ENCODE data around the gene NDUFS7. TPM values are rescaled to one million over a fixed set of nuclear protein-coding genes. Genes with fewer than 3 reads are reported as not detected.
A peak's percentile ranks its signal among the peaks of the same experiment; 100 is the strongest.
"Not testable (repeated sequence)": the region's sequence is repeated elsewhere in the genome, so short reads cannot be mapped to it uniquely, and the experiment has no call there.

The NDUFS7 gene
- total and polyA plus RNA-seq, 9 donors, result 67.7 to 106 (median 89.2) TPM

- H3K36me3 ChIP-seq (ENCODE audit: control insufficient read depth, insufficient read depth, low read length), result peaks cover 46% of the 10 kb centered on the region
- 83% methylated on average over 43 of the region's 57 CpGs for WGBS (ENCODE audit: insufficient coverage)
- peak overlapping the region; percentile 88 for H3K4me3 ChIP-seq (ENCODE audit: low read length)
- H3K4me1 ChIP-seq (ENCODE audit: control insufficient read depth, insufficient read depth, low read length), result peaks cover 23% of the 10 kb centered on the region
- not testable (repeated sequence) for H3K27ac ChIP-seq (ENCODE audit: low read length); H3K9me3 ChIP-seq (replicated peaks; ENCODE audit: control insufficient read depth, low read depth, low read length); DNase-seq; H3K27me3 ChIP-seq (ENCODE audit: control insufficient read depth, insufficient read depth, low read length)
These were observed 56.1 kb downstream of the NDUFS7 start for GRCh38 chr19:1439525-1440417.

- Histone ChIP-seq H3K9me3 (replicated peaks; ENCODE audit: control insufficient read depth, low read depth, low read length) (no peaks in the 10 kb centered on the region), H3K27ac (ENCODE audit: low read length) (no peak overlapping the region), H3K27me3 (ENCODE audit: control insufficient read depth, insufficient read depth, low read length) (peaks cover 8% of the 10 kb centered on the region), H3K36me3 (ENCODE audit: control insufficient read depth, insufficient read depth, low read length) (peaks cover 42% of the 10 kb centered on the region), H3K4me3 (ENCODE audit: low read length) (no peak overlapping the region), H3K4me1 (ENCODE audit: control insufficient read depth, insufficient read depth, low read length) (peaks cover 28% of the 10 kb centered on the region)
- WGBS (ENCODE audit: insufficient coverage), result 84% methylated on average over 7 of the region's 15 CpGs
- DNase-seq, result no peak
These were observed 56.7 kb downstream of the NDUFS7 start for GRCh38 chr19:1440418-1440801.

GRCh38 chr19:1441022-1441426, 57.3 kb downstream of the NDUFS7 start:
- H3K4me3 ChIP-seq (ENCODE audit: low read length), result no peak overlapping the region
- DNase-seq, result no peak
- H3K9me3 ChIP-seq (replicated peaks; ENCODE audit: control insufficient read depth, low read depth, low read length), result no peaks in the 10 kb centered on the region
- H3K27ac ChIP-seq (ENCODE audit: low read length), result no peak overlapping the region
- H3K27me3 ChIP-seq (ENCODE audit: control insufficient read depth, insufficient read depth, low read length), result peaks cover 13% of the 10 kb centered on the region
- H3K36me3 ChIP-seq (ENCODE audit: control insufficient read depth, insufficient read depth, low read length), result peaks cover 37% of the 10 kb centered on the region
- WGBS (ENCODE audit: insufficient coverage), result 88% methylated on average over 4 of the region's 9 CpGs
- H3K4me1 ChIP-seq (ENCODE audit: control insufficient read depth, insufficient read depth, low read length), result peaks cover 31% of the 10 kb centered on the region

GRCh38 chr19:1441677-1442438, 58.2 kb downstream of the NDUFS7 start:
- peaks cover 37% of the 10 kb centered on the region for H3K36me3 ChIP-seq (ENCODE audit: control insufficient read depth, insufficient read depth, low read length)
- H3K27me3 ChIP-seq (ENCODE audit: control insufficient read depth, insufficient read depth, low read length), result peaks cover 21% of the 10 kb centered on the region
- DNase-seq, result no peak
- H3K9me3 ChIP-seq (replicated peaks; ENCODE audit: control insufficient read depth, low read depth, low read length), result no peaks in the 10 kb centered on the region
- no peak overlapping the region for H3K27ac ChIP-seq (ENCODE audit: low read length)
- peaks cover 34% of the 10 kb centered on the region for H3K4me1 ChIP-seq (ENCODE audit: control insufficient read depth, insufficient read depth, low read length)
- no peak overlapping the region for H3K4me3 ChIP-seq (ENCODE audit: low read length)
- WGBS (ENCODE audit: insufficient coverage), result 79% methylated on average over 16 of the region's 25 CpGs

Other genes with a start within 250 kb of the NDUFS7 start
- 7.4 TPM for gene SBNO2, start 209.6 kb upstream of the NDUFS7 start, total RNA-seq
- 10 to 100 TPM in 6 of 8 donors, 1 to 10 TPM in 2; 8.8 to 16.7 (median 12.4) TPM for gene SBNO2, start 209.6 kb upstream of the NDUFS7 start, polyA plus RNA-seq (ENCODE audit: insufficient read depth in 1 of 8, insufficient read length in 8 of 8, low replicate concordance in 1 of 8)
- 46.9 TPM for gene STK11, start 178.1 kb upstream of the NDUFS7 start, total RNA-seq
- 10 to 100 TPM; 45.3 to 59.1 (median 56.8) TPM for gene STK11, start 178.1 kb upstream of the NDUFS7 start, polyA plus RNA-seq (ENCODE audit: insufficient read depth in 1 of 8, insufficient read length in 8 of 8, low replicate concordance in 1 of 8)
- 0.84 TPM for gene CBARP, start 145.9 kb upstream of the NDUFS7 start, total RNA-seq
- gene CBARP, start 145.9 kb upstream of the NDUFS7 start, polyA plus RNA-seq (ENCODE audit: insufficient read depth in 1 of 8, insufficient read length in 8 of 8, low replicate concordance in 1 of 8), result 1 to 10 TPM; 1.1 to 2.9 (median 1.9) TPM
- 99.2 TPM for gene ATP5F1D, start 142.2 kb upstream of the NDUFS7 start, total RNA-seq
- gene ATP5F1D, start 142.2 kb upstream of the NDUFS7 start, polyA plus RNA-seq (ENCODE audit: insufficient read depth in 1 of 8, insufficient read length in 8 of 8, low replicate concordance in 1 of 8), result 100 to 1,000 TPM; 134 to 211 (median 166) TPM
- 9.2 TPM for gene MIDN, start 135.3 kb upstream of the NDUFS7 start, total RNA-seq
- gene MIDN, start 135.3 kb upstream of the NDUFS7 start, polyA plus RNA-seq (ENCODE audit: insufficient read depth in 1 of 8, insufficient read length in 8 of 8, low replicate concordance in 1 of 8), result 10 to 100 TPM; 27.8 to 54.7 (median 41.0) TPM
- 402 TPM for gene CIRBP, start 114.6 kb upstream of the NDUFS7 start, total RNA-seq
- gene CIRBP, start 114.6 kb upstream of the NDUFS7 start, polyA plus RNA-seq (ENCODE audit: insufficient read depth in 1 of 8, insufficient read length in 8 of 8, low replicate concordance in 1 of 8), result 100 to 1,000 TPM; 505 to 613 (median 556) TPM
- gene FAM174C, start 108.4 kb upstream of the NDUFS7 start, total RNA-seq, result 14.0 TPM
- 10 to 100 TPM; 11.6 to 17.8 (median 15.1) TPM for gene FAM174C, start 108.4 kb upstream of the NDUFS7 start, polyA plus RNA-seq (ENCODE audit: insufficient read depth in 1 of 8, insufficient read length in 8 of 8, low replicate concordance in 1 of 8)
- gene EFNA2, start 98.0 kb upstream of the NDUFS7 start, total RNA-seq, result 1.1 TPM
- gene EFNA2, start 98.0 kb upstream of the NDUFS7 start, polyA plus RNA-seq (ENCODE audit: insufficient read depth in 1 of 8, insufficient read length in 8 of 8, low replicate concordance in 1 of 8), result 1 to 10 TPM in 7 of 8 donors, under 1 TPM in 1; 0.42 to 4.5 (median 2.5) TPM
- 115 TPM for gene GAMT, start 17.6 kb downstream of the NDUFS7 start, total RNA-seq
- 100 to 1,000 TPM; 149 to 232 (median 209) TPM for gene GAMT, start 17.6 kb downstream of the NDUFS7 start, polyA plus RNA-seq (ENCODE audit: insufficient read depth in 1 of 8, insufficient read length in 8 of 8, low replicate concordance in 1 of 8)
- gene DAZAP1, start 23.7 kb downstream of the NDUFS7 start, total RNA-seq, result 41.0 TPM
- gene DAZAP1, start 23.7 kb downstream of the NDUFS7 start, polyA plus RNA-seq (ENCODE audit: insufficient read depth in 1 of 8, insufficient read length in 8 of 8, low replicate concordance in 1 of 8), result 10 to 100 TPM; 61.0 to 80.2 (median 69.6) TPM
- 973 TPM for gene RPS15, start 54.5 kb downstream of the NDUFS7 start, total RNA-seq
- gene RPS15, start 54.5 kb downstream of the NDUFS7 start, polyA plus RNA-seq (ENCODE audit: insufficient read depth in 1 of 8, insufficient read length in 8 of 8, low replicate concordance in 1 of 8), result 1,000 to 10,000 TPM; 1,073 to 1,562 (median 1,234) TPM
- 0.40 TPM for gene APC2, start 66.2 kb downstream of the NDUFS7 start, total RNA-seq
- gene APC2, start 66.2 kb downstream of the NDUFS7 start, polyA plus RNA-seq (ENCODE audit: insufficient read depth in 1 of 8, insufficient read length in 8 of 8, low replicate concordance in 1 of 8), result 1 to 10 TPM in 6 of 8 donors, under 1 TPM in 2; 0.87 to 1.3 (median 1.1) TPM
- 21.2 TPM for gene C19orf25, start 95.3 kb downstream of the NDUFS7 start, total RNA-seq
- 10 to 100 TPM; 17.5 to 23.9 (median 20.5) TPM for gene C19orf25, start 95.3 kb downstream of the NDUFS7 start, polyA plus RNA-seq (ENCODE audit: insufficient read depth in 1 of 8, insufficient read length in 8 of 8, low replicate concordance in 1 of 8)
- gene PCSK4, start 106.4 kb downstream of the NDUFS7 start, total RNA-seq, result 0.84 TPM
- 1 to 10 TPM in 4 of 8 donors, under 1 TPM in 4; 0.76 to 3.1 (median 1.2) TPM for gene PCSK4, start 106.4 kb downstream of the NDUFS7 start, polyA plus RNA-seq (ENCODE audit: insufficient read depth in 1 of 8, insufficient read length in 8 of 8, low replicate concordance in 1 of 8)
- gene REEP6, start 107.3 kb downstream of the NDUFS7 start, total RNA-seq, result 0.58 TPM
- 10 to 100 TPM in 1 of 8 donors, 1 to 10 TPM in 7; 1.5 to 11.9 (median 2.0) TPM for gene REEP6, start 107.3 kb downstream of the NDUFS7 start, polyA plus RNA-seq (ENCODE audit: insufficient read depth in 1 of 8, insufficient read length in 8 of 8, low replicate concordance in 1 of 8)
- 4.8 TPM for gene ADAMTSL5, start 129.1 kb downstream of the NDUFS7 start, total RNA-seq
- 10 to 100 TPM in 5 of 8 donors, 1 to 10 TPM in 3; 7.2 to 17.4 (median 11.7) TPM for gene ADAMTSL5, start 129.1 kb downstream of the NDUFS7 start, polyA plus RNA-seq (ENCODE audit: insufficient read depth in 1 of 8, insufficient read length in 8 of 8, low replicate concordance in 1 of 8)
- 0.13 TPM for gene PLK5, start 140.2 kb downstream of the NDUFS7 start, total RNA-seq
- 1 to 10 TPM in 1 of 8 donors, under 1 TPM in 7; 0.08 to 1.9 (median 0.31) TPM for gene PLK5, start 140.2 kb downstream of the NDUFS7 start, polyA plus RNA-seq (ENCODE audit: insufficient read depth in 1 of 8, insufficient read length in 8 of 8, low replicate concordance in 1 of 8)
- gene MEX3D, start 184.4 kb downstream of the NDUFS7 start, total RNA-seq, result 30.1 TPM
- gene MEX3D, start 184.4 kb downstream of the NDUFS7 start, polyA plus RNA-seq (ENCODE audit: insufficient read depth in 1 of 8, insufficient read length in 8 of 8, low replicate concordance in 1 of 8), result 10 to 100 TPM; 23.8 to 40.3 (median 31.9) TPM
- gene MBD3, start 209.0 kb downstream of the NDUFS7 start, total RNA-seq, result 58.6 TPM
- gene MBD3, start 209.0 kb downstream of the NDUFS7 start, polyA plus RNA-seq (ENCODE audit: insufficient read depth in 1 of 8, insufficient read length in 8 of 8, low replicate concordance in 1 of 8), result 10 to 100 TPM; 57.2 to 73.5 (median 70.5) TPM
- gene UQCR11, start 221.6 kb downstream of the NDUFS7 start, total RNA-seq, result 211 TPM
- gene UQCR11, start 221.6 kb downstream of the NDUFS7 start, polyA plus RNA-seq (ENCODE audit: insufficient read depth in 1 of 8, insufficient read length in 8 of 8, low replicate concordance in 1 of 8), result 100 to 1,000 TPM in 7 of 8 donors, 10 to 100 TPM in 1; 95.4 to 159 (median 126) TPM

Data from muscle of leg (tissue), 11 donors.